H9 (cell line): Measurements from ENCODE around the gene CNN3. TPM values are rescaled to one million over a fixed set of nuclear protein-coding genes. Genes with fewer than 3 reads are reported as not detected.

Experiments
- DNase-seq: peaks from one replicate; pipeline ENCODE4 v3.0.0-alpha.2; 2017
- H2AFZ ChIP-seq: one replicate; pipeline ENCODE4 v1.6.1; 2013; ENCODE audit warnings: mild to moderate bottlenecking, low read length, control low read depth, moderate library complexity
- H2AK5ac ChIP-seq: 2 replicates; pipeline ENCODE4 v1.6.1; 2013; ENCODE audit warnings: low read length, control low read depth, mixed read lengths; ENCODE audit not compliant: insufficient read length
- H2BK120ac ChIP-seq: one replicate; pipeline ENCODE4 v1.6.1; 2013; ENCODE audit warnings: low read depth, mild to moderate bottlenecking, low read length, control low read depth, inconsistent platforms; ENCODE audit not compliant: poor library complexity, severe bottlenecking
- H2BK12ac ChIP-seq: 2 replicates; pipeline ENCODE4 v1.6.1; 2013; ENCODE audit warnings: low read length, control low read depth, mixed read lengths, low read depth; ENCODE audit not compliant: insufficient read length
- H2BK15ac ChIP-seq: 2 replicates; pipeline ENCODE4 v1.6.1; 2013; ENCODE audit warnings: low read depth, low read length, control low read depth
- H2BK20ac ChIP-seq: one replicate; pipeline ENCODE4 v1.6.1; 2013; ENCODE audit warnings: low read depth, mild to moderate bottlenecking, low read length, control low read depth, inconsistent platforms; ENCODE audit not compliant: poor library complexity, severe bottlenecking
- H2BK5ac ChIP-seq: 2 replicates; pipeline ENCODE4 v1.6.1; 2013; ENCODE audit warnings: low read length, control low read depth, mixed read lengths; ENCODE audit not compliant: insufficient read length
- H3K14ac ChIP-seq: 2 replicates; pipeline ENCODE4 v1.6.1; 2013; ENCODE audit warnings: low read length, control low read depth; ENCODE audit not compliant: insufficient read depth
- H3K18ac ChIP-seq: 2 replicates; pipeline ENCODE4 v1.6.1; 2013; ENCODE audit warnings: low read depth, mild to moderate bottlenecking, mixed read lengths, low read length, control low read depth; ENCODE audit not compliant: insufficient read length
- H3K23ac ChIP-seq: 2 replicates; pipeline ENCODE4 v1.6.1; 2013; ENCODE audit warnings: low read length, control low read depth, mixed read lengths, low read depth; ENCODE audit not compliant: insufficient read length
- H3K23me2 ChIP-seq: 2 replicates; pipeline ENCODE4 v1.6.1; 2013; ENCODE audit warnings: low read depth, mild to moderate bottlenecking, mixed read lengths, low read length, control low read depth; ENCODE audit not compliant: insufficient read length, poor library complexity, severe bottlenecking
- H3K27ac ChIP-seq: 2 replicates; pipeline ENCODE4 v1.5.1; 2013; ENCODE audit warnings: low read length, control low read depth, mixed read lengths, low read depth; ENCODE audit not compliant: insufficient read length
- H3K27me3 ChIP-seq: 2 replicates; pipeline ENCODE4 v1.6.1; 2013; ENCODE audit warnings: low read length, control low read depth, inconsistent platforms; ENCODE audit not compliant: insufficient read depth
- H3K4ac ChIP-seq: 2 replicates; pipeline ENCODE4 v1.6.1; 2013; ENCODE audit warnings: low read depth, mild to moderate bottlenecking, control low read depth, inconsistent platforms, low read length, moderate library complexity
- H3K4me1 ChIP-seq: 2 replicates; pipeline ENCODE4 v1.6.1; 2013; ENCODE audit warnings: low read length, control low read depth, inconsistent platforms; ENCODE audit not compliant: insufficient read depth
- H3K4me2 ChIP-seq: 2 replicates; pipeline ENCODE4 v1.6.1; 2013; ENCODE audit warnings: low read length, control low read depth, mixed read lengths; ENCODE audit not compliant: insufficient read length, insufficient read depth
- H3K56ac ChIP-seq: 2 replicates; pipeline ENCODE4 v1.6.1; 2013; ENCODE audit warnings: low read depth, mild to moderate bottlenecking, mixed read lengths, low read length, control low read depth; ENCODE audit not compliant: insufficient read length
- H3K79me1 ChIP-seq: 2 replicates; pipeline ENCODE4 v1.6.1; 2013; ENCODE audit warnings: low read depth, mild to moderate bottlenecking, moderate library complexity, low read length, control low read depth, inconsistent platforms; ENCODE audit not compliant: insufficient read depth, poor library complexity, severe bottlenecking
- H3K79me2 ChIP-seq: 2 replicates; pipeline ENCODE4 v1.6.1; 2013; ENCODE audit warnings: low read length, control low read depth, inconsistent platforms; ENCODE audit not compliant: insufficient read depth
- H3K9ac ChIP-seq: 2 replicates; pipeline ENCODE4 v1.6.1; 2013; ENCODE audit warnings: low read length, control low read depth, mixed read lengths; ENCODE audit not compliant: insufficient read length; ENCODE audit errors: extremely low read depth
- H3K9me3 ChIP-seq: one replicate; pipeline ENCODE4 v1.6.1; 2013; ENCODE audit warnings: low read depth, low read length, inconsistent platforms; ENCODE audit not compliant: control insufficient read depth
- H3T11ph ChIP-seq: one replicate; pipeline ENCODE4 v1.6.1; 2013; ENCODE audit warnings: mild to moderate bottlenecking, low read length, control low read depth, inconsistent platforms
- H4K20me1 ChIP-seq: one replicate; pipeline ENCODE4 v1.6.1; 2013; ENCODE audit not compliant: control insufficient read depth, insufficient read length, insufficient read depth
- H4K5ac ChIP-seq: 2 replicates; pipeline ENCODE4 v1.6.1; 2013; ENCODE audit warnings: low read depth, mild to moderate bottlenecking, mixed read lengths, low read length, control low read depth; ENCODE audit not compliant: insufficient read length
- H4K8ac ChIP-seq: replicated peaks from 2 replicates; pipeline ENCODE4 v1.6.1; 2013; ENCODE audit warnings: low read length, control low read depth, mixed read lengths, low read depth; ENCODE audit not compliant: insufficient read length
- H4K91ac ChIP-seq: 2 replicates; pipeline ENCODE4 v1.6.1; 2013; ENCODE audit warnings: low read depth, mild to moderate bottlenecking, moderate library complexity, mixed read lengths, low read length, control low read depth; ENCODE audit not compliant: insufficient read length
- H3K27ac Mint-ChIP-seq, 3 experiments: 2 replicates in 2 of 3; 3 replicates in 1 of 3; pipeline ENCODE4 v1.8.0; 2020 to 2021; ENCODE audit warnings: mixed read lengths in 3 of 3, mild to moderate bottlenecking in 1 of 3, moderate library complexity in 1 of 3
- H3K27me3 Mint-ChIP-seq: 2 replicates; pipeline ENCODE4 v1.8.0; 2021; ENCODE audit warnings: low read depth, mild to moderate bottlenecking, moderate library complexity, mixed read lengths
- H3K36me3 Mint-ChIP-seq, 3 experiments: 2 replicates in 2 of 3; 3 replicates in 1 of 3; pipeline ENCODE4 v1.8.0; 2020 to 2021; ENCODE audit warnings: low read depth in 3 of 3, mixed read lengths in 3 of 3; ENCODE audit not compliant: insufficient read depth in 1 of 3
- H3K4me1 Mint-ChIP-seq, 2 experiments: 2 replicates each; pipeline ENCODE4 v1.8.0; 2020; ENCODE audit warnings: mixed read lengths in 2 of 2
- H3K4me3 Mint-ChIP-seq, 2 experiments: 2 replicates in 1 of 2; 3 replicates in 1 of 2; pipeline ENCODE4 v1.8.0; 2020 to 2021; ENCODE audit warnings: mild to moderate bottlenecking in 2 of 2, mixed read lengths in 2 of 2, moderate library complexity in 1 of 2
- H3K9me3 Mint-ChIP-seq, 2 experiments: 2 replicates in 1 of 2; 3 replicates in 1 of 2; pipeline ENCODE4 v1.8.0; 2020; ENCODE audit warnings: mild to moderate bottlenecking in 2 of 2, mixed read lengths in 2 of 2, moderate library complexity in 1 of 2
- WGBS: extraction: QIAGEN DNeasy Blood & Tissue Kit; methylation state at CpG from one replicate; pipeline ENCODE4 v1.1.7; 2013; ENCODE audit warnings: missing lambda C conversion rate, low lambda C conversion rate, mixed read lengths; ENCODE audit not compliant: insufficient read length; ENCODE audit errors: extremely low coverage; 5-methylcytosine and 5-hydroxymethylcytosine counted together
- total RNA-seq: library from RNA; stranded (reverse); gene quantifications from 2 replicates; pipeline ENCODE4 v1.2.1, GENCODE V29; 2021
- TF ChIP-seq, protein P1 (sequence below): fragments of 200-600 bp; sonication (generic); conservative IDR thresholded peaks from 3 replicates; pipeline ENCODE4 v1.8.0; 2021; ENCODE audit warnings: antibody characterized with exemption, mild to moderate bottlenecking

Gene CNN3
- total RNA-seq, 1 experiment from 2014 or later = 279 TPM

DNA sequence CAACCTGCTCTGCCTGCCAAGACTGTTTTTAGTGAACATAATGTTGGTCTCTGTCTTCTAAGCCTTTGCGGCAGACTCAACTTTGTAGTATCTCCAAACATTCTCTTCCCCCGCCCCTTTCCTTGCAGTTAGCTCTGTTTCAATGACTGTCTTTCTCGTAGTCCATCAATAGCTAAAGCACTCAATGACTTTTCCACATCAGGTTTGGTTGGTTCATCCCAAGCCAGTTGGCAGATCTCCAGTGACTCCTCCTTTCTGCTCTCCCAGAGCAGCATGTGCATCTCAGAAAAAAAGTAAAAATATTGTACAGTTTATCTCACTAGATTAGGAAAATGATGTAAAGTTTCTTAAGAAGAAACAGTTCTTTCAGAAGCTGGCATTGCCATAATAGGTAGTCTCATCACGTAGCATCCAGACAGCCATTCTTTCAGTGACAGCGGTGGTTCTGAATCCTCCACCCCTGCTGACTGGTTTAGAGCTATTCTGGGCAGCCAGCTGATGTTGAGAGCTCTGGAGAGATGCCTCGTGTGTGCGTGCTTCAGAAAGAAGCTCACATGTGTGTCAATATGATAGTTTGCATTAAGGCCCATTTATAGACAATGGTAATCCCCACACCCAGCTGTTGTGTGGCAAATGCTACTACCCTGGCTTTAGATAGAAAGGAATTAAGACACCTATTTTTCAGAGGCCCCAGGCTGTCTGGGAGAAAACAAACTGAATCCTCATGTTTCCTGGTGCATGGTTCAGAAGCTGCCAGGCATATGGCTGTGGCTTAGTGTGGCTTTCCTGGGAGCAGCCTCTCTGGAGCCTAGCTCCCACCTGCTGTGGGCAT lies 53.2 kb downstream of the CNN3 start:
- TF ChIP-seq, protein P1, sequence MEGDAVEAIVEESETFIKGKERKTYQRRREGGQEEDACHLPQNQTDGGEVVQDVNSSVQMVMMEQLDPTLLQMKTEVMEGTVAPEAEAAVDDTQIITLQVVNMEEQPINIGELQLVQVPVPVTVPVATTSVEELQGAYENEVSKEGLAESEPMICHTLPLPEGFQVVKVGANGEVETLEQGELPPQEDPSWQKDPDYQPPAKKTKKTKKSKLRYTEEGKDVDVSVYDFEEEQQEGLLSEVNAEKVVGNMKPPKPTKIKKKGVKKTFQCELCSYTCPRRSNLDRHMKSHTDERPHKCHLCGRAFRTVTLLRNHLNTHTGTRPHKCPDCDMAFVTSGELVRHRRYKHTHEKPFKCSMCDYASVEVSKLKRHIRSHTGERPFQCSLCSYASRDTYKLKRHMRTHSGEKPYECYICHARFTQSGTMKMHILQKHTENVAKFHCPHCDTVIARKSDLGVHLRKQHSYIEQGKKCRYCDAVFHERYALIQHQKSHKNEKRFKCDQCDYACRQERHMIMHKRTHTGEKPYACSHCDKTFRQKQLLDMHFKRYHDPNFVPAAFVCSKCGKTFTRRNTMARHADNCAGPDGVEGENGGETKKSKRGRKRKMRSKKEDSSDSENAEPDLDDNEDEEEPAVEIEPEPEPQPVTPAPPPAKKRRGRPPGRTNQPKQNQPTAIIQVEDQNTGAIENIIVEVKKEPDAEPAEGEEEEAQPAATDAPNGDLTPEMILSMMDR = no peak
- no peaks in the 10 kb centered on the region for H3K79me1 ChIP-seq
- H3K4me3 Mint-ChIP-seq = no peak overlapping the region
- peaks cover 4% of the 10 kb centered on the region for H3K27me3 Mint-ChIP-seq
- no peak overlapping the region for H2AK5ac ChIP-seq
- H4K8ac ChIP-seq = no peak overlapping the region
- no peak overlapping the region for H4K5ac ChIP-seq
- WGBS = no CpG with 5 or more reads among the region's 7 CpGs
- H2BK5ac ChIP-seq = no peak overlapping the region
- DNase-seq = no peak
- H3K36me3 Mint-ChIP-seq = peaks cover 0 to 7% (median 5%) of the 10 kb centered on the region in 3 experiments; a peak in 2 of 7 replicates
- no peak overlapping the region for H3K4me2 ChIP-seq
- H3K18ac ChIP-seq = no peak overlapping the region
- no peak overlapping the region for H3T11ph ChIP-seq
- peaks cover 10 to 11% of the 10 kb centered on the region in 2 experiments for H3K4me1 Mint-ChIP-seq
- no peak overlapping the region for H2BK20ac ChIP-seq
- no peaks in the 10 kb centered on the region for H3K79me2 ChIP-seq
- no peak overlapping the region for H3K23ac ChIP-seq
- H4K20me1 ChIP-seq = no peaks in the 10 kb centered on the region
- no peak overlapping the region for H2BK120ac ChIP-seq
- no peak overlapping the region for H3K9ac ChIP-seq
- no peak overlapping the region for H2BK15ac ChIP-seq
- H2BK12ac ChIP-seq = no peak overlapping the region
- H3K23me2 ChIP-seq = no peaks in the 10 kb centered on the region
- H3K27ac Mint-ChIP-seq = no peak overlapping the region
- H4K91ac ChIP-seq = no peak overlapping the region
- no peak overlapping the region for H3K56ac ChIP-seq
- no peak overlapping the region for H3K27ac ChIP-seq
- H3K4ac ChIP-seq = no peak overlapping the region
- no peak overlapping the region for H3K14ac ChIP-seq
- no peaks in the 10 kb centered on the region for H3K4me1 ChIP-seq
- no peaks in the 10 kb centered on the region for H3K9me3 ChIP-seq
- no peak overlapping the region for H2AFZ ChIP-seq
- no peaks in the 10 kb centered on the region for H3K27me3 ChIP-seq
- H3K9me3 Mint-ChIP-seq = peaks cover 0 to 3% of the 10 kb centered on the region in 2 experiments; a peak in 1 of 5 replicates
